ENCODE data around the gene PCSK7.
A peak's percentile ranks its signal among the peaks of the same experiment; 100 is the strongest.

PCSK7 gene

DNA sequence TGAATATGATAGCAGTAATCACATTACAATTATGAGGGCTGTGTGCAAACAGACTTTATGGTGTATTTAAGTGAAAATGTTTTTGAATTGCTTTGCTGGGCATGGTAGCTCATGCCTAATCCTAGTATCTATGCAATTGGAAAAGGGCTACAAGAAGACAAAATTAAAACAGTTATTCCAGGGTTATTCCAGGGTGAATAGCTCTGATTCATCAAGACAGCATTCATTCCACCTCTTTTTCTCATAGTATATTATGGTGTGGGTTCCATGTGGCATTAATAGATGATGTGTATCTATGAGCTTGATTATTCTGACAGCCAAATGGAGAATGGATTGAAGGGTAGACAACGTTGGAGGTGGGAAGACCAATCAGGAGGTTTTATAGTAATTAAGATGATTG is 65.4 kb downstream of the PCSK7 start:
- TF ChIP-seq CTCF (conservative IDR thresholded peaks at IDR 0.05; ENCODE audit: control insufficient read depth, insufficient read depth, low read depth, low read length), result no peak
- peak; percentile 17 for DNase-seq (ENCODE audit: low read depth)
- H3K4me3 ChIP-seq (ENCODE audit: control insufficient read depth, low read depth, low read length), result no peak overlapping the region

- no peak overlapping the region for H3K4me3 ChIP-seq (ENCODE audit: control insufficient read depth, low read depth, low read length)
- TF ChIP-seq CTCF (conservative IDR thresholded peaks at IDR 0.05; ENCODE audit: control insufficient read depth, insufficient read depth, low read depth, low read length), result no peak
- no peak for DNase-seq (ENCODE audit: low read depth)
Observed at GRCh38 chr11:117160826-117161225, 71.0 kb downstream of the PCSK7 start.

- TF ChIP-seq CTCF (conservative IDR thresholded peaks at IDR 0.05; ENCODE audit: control insufficient read depth, insufficient read depth, low read depth, low read length), result no peak
- DNase-seq (ENCODE audit: low read depth), result no peak
- H3K4me3 ChIP-seq (ENCODE audit: control insufficient read depth, low read depth, low read length), result no peak overlapping the region
Observed at GRCh38 chr11:117159892-117160291, 72.0 kb downstream of the PCSK7 start.

GRCh38 chr11:117157507-117157906 is 74.4 kb downstream of the PCSK7 start:
- H3K4me3 ChIP-seq (ENCODE audit: control insufficient read depth, low read depth, low read length), result no peak overlapping the region
- no peak for TF ChIP-seq CTCF (conservative IDR thresholded peaks at IDR 0.05; ENCODE audit: control insufficient read depth, insufficient read depth, low read depth, low read length)
- no peak for DNase-seq (ENCODE audit: low read depth)

DNA sequence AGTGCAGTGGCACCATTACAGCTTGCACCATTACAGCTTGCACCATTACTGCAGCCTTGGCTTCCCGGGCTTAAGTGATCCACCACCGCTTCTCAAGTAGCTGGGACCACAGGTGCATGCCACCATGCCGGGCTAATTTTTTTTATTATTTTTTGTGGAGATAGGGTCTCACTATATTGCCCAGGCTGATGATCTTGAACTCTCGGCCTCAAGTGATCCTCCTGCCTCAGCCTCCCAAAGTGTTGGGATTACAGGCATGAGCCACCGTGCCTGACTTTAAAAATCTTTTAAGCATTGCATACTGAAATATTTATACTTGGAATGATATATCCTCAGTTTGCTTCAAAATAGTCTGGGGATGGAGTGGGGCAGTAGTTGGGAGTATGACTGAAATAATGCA is 77.4 kb downstream of the PCSK7 start:
- DNase-seq (ENCODE audit: low read depth), result no peak

More for the DNA sequence above, 77.4 kb downstream of the PCSK7 start:
- no peak for TF ChIP-seq CTCF (conservative IDR thresholded peaks at IDR 0.05; ENCODE audit: control insufficient read depth, insufficient read depth, low read depth, low read length)
- H3K4me3 ChIP-seq (ENCODE audit: control insufficient read depth, low read depth, low read length), result no peak overlapping the region

Measured in fibroblast of mammary gland (primary cell).